IPS-18c (cell line): ENCODE data around the gene DERL2.

Source experiments
- H3K4me3 ChIP-seq: 2 replicates; pipeline ENCODE4 v1.7.0; 2013; ENCODE audit warnings: low read depth, mild to moderate bottlenecking, low read length, moderate library complexity; ENCODE audit not compliant: insufficient read depth
- H3K9me3 ChIP-seq: one replicate; pipeline ENCODE4 v1.6.1; 2013; ENCODE audit warnings: mild to moderate bottlenecking, low read length, moderate library complexity; ENCODE audit not compliant: control insufficient read depth, insufficient read depth

Gene DERL2

GRCh38 chr17:5485270-5486205, at the start of gene DERL2:
Gene DERL2 (minus strand): TSS chr17:5486178. CDS start chr17:5486161, 17 bp downstream.
- H3K4me3 ChIP-seq = peak within 1 kb of the TSS; percentile 98

GRCh38 chr17:5535436-5535835, 49.5 kb upstream of the DERL2 start:
- no peak overlapping the region for H3K4me3 ChIP-seq

More at GRCh38 chr17:5485270-5486205, at the start of gene DERL2:
- H3K9me3 ChIP-seq = no peaks in the 10 kb centered on the region

GRCh38 chr17:5533486-5534315, 47.7 kb upstream of the DERL2 start:
- H3K4me3 ChIP-seq = no peak overlapping the region
- H3K9me3 ChIP-seq = no peaks in the 10 kb centered on the region

More at GRCh38 chr17:5535436-5535835, 49.5 kb upstream of the DERL2 start:
- no peaks in the 10 kb centered on the region for H3K9me3 ChIP-seq

- H3K9me3 ChIP-seq = no peaks in the 10 kb centered on the region
- H3K4me3 ChIP-seq = no peak overlapping the region
These were observed 46.6 kb upstream of the DERL2 start for GRCh38 chr17:5532581-5532980.

GRCh38 chr17:5531085-5531418, 45.1 kb upstream of the DERL2 start:
- H3K9me3 ChIP-seq = no peaks in the 10 kb centered on the region
- H3K4me3 ChIP-seq = no peak overlapping the region

- Histone ChIP-seq H3K4me3 (no peak overlapping the region), H3K9me3 (no peaks in the 10 kb centered on the region)
These were observed 44.5 kb upstream of the DERL2 start for GRCh38 chr17:5530265-5531084.

- Histone ChIP-seq H3K9me3 (no peaks in the 10 kb centered on the region), H3K4me3 (no peak overlapping the region)
These were observed 41.7 kb upstream of the DERL2 start for GRCh38 chr17:5527601-5528250.

GRCh38 chr17:5526821-5527598, 41.0 kb upstream of the DERL2 start:
- H3K4me3 ChIP-seq = no peak overlapping the region

GRCh38 chr17:5523249-5523648, 37.3 kb upstream of the DERL2 start:
- H3K9me3 ChIP-seq = no peaks in the 10 kb centered on the region
- no peak overlapping the region for H3K4me3 ChIP-seq

More at GRCh38 chr17:5526821-5527598, 41.0 kb upstream of the DERL2 start:
- no peaks in the 10 kb centered on the region for H3K9me3 ChIP-seq

GRCh38 chr17:5522476-5522875, 36.5 kb upstream of the DERL2 start:
- H3K9me3 ChIP-seq = no peaks in the 10 kb centered on the region

GRCh38 chr17:5516060-5516792, 30.2 kb upstream of the DERL2 start:
- H3K9me3 ChIP-seq = no peaks in the 10 kb centered on the region
- no peak overlapping the region for H3K4me3 ChIP-seq

More at GRCh38 chr17:5522476-5522875, 36.5 kb upstream of the DERL2 start:
- H3K4me3 ChIP-seq = no peak overlapping the region

- H3K9me3 ChIP-seq = no peaks in the 10 kb centered on the region
- no peak overlapping the region for H3K4me3 ChIP-seq
These were observed 29.0 kb upstream of the DERL2 start for GRCh38 chr17:5514976-5515375.

GRCh38 chr17:5513628-5514027, 27.6 kb upstream of the DERL2 start:
- H3K9me3 ChIP-seq = no peaks in the 10 kb centered on the region
- H3K4me3 ChIP-seq = no peak overlapping the region

GRCh38 chr17:5511401-5512225, 25.6 kb upstream of the DERL2 start:
- no peak overlapping the region for H3K4me3 ChIP-seq

GRCh38 chr17:5510771-5511170, 24.8 kb upstream of the DERL2 start:
- no peak overlapping the region for H3K4me3 ChIP-seq
- no peaks in the 10 kb centered on the region for H3K9me3 ChIP-seq

More at GRCh38 chr17:5511401-5512225, 25.6 kb upstream of the DERL2 start:
- no peaks in the 10 kb centered on the region for H3K9me3 ChIP-seq
